Astrocyte (in vitro differentiated cells and primary cell): Measurements from ENCODE around the gene F8.

Source experiments
- CTCF ChIP-seq: IDR thresholded peaks from 2 replicates; pipeline ENCODE4 v1.5.1; 2011; ENCODE audit warnings: low read depth, mild to moderate bottlenecking, inconsistent platforms, low read length, moderate library complexity; ENCODE audit not compliant: insufficient read depth
- EZH2 ChIP-seq: IDR thresholded peaks from 2 replicates; pipeline ENCODE4 v1.6.1; 2012; ENCODE audit warnings: mild to moderate bottlenecking, low read length, inconsistent platforms; ENCODE audit not compliant: insufficient read depth

GRCh38 chrX:155046129-155046810, 23.7 kb upstream of the F8 start:
- TF ChIP-seq EZH2 (no peak), CTCF (no peak)
